IMR-90 (cell line): Measurements from ENCODE around the gene C16orf96. TPM values are rescaled to one million over a fixed set of nuclear protein-coding genes. Genes with fewer than 3 reads are reported as not detected.

Experiments used
- ATAC-seq: fragments of 200-7000 bp; cut with Tn5 transposase; 2 replicates; pipeline ENCODE4 v1.9.1; 2020; ENCODE audit warnings: low read depth, mild to moderate bottlenecking, moderate library complexity
- BruUV-seq: library from RNA; stranded (reverse); fragments of 400-500 nt; replicated peaks from 2 replicates; lab custom pipeline; 2021; lab: Mats Ljungman, UMichigan
- CTCF ChIA-PET: fragments of 300-600 bp; formaldehyde crosslinking; extraction: SDS; loops from one replicate; lab custom pipeline; 2021; ENCODE audit warnings: antibody characterized with exemption; lab: Yijun Ruan, JAX
- POLR2A ChIA-PET: fragments of 300-600 bp; sonication (Branson Sonifier 250); formaldehyde crosslinking; loops from one replicate; lab custom pipeline; 2022; ENCODE audit warnings: antibody characterized with exemption; ENCODE audit not compliant: unreplicated experiment; lab: Charles Lee
- DNase-seq: peaks from one replicate; pipeline ENCODE4 v3.0.0; 2013
- H2AFZ ChIP-seq: replicated peaks from 2 replicates; pipeline ENCODE3; 2013; ENCODE audit warnings: low read length, mild to moderate bottlenecking; ENCODE audit not compliant: poor library complexity
- H2AK5ac ChIP-seq: 2 replicates; pipeline ENCODE4 v1.6.1; 2013; ENCODE audit warnings: low read depth, low read length, inconsistent platforms
- H2AK9ac ChIP-seq: replicated peaks from 2 replicates; pipeline ENCODE3; 2013; ENCODE audit warnings: mild to moderate bottlenecking, low read depth, low read length, moderate library complexity; ENCODE audit not compliant: poor library complexity
- H2BK120ac ChIP-seq: 2 replicates; pipeline ENCODE4 v1.6.1; 2013; ENCODE audit warnings: low read depth, low read length, inconsistent platforms
- H2BK15ac ChIP-seq: 3 replicates; pipeline ENCODE4 v1.6.1; 2013; ENCODE audit warnings: low read depth, low read length, inconsistent platforms
- H2BK20ac ChIP-seq: 2 replicates; pipeline ENCODE4 v1.6.1; 2013; ENCODE audit warnings: low read depth, mild to moderate bottlenecking, inconsistent platforms, low read length, moderate library complexity
- H2BK5ac ChIP-seq: 2 replicates; pipeline ENCODE4 v1.6.1; 2013; ENCODE audit warnings: mild to moderate bottlenecking, low read depth, low read length, inconsistent platforms; ENCODE audit not compliant: poor library complexity, severe bottlenecking
- H3K14ac ChIP-seq: replicated peaks from 2 replicates; pipeline ENCODE4 v1.6.1; 2013; ENCODE audit warnings: low read depth, low read length, inconsistent platforms
- H3K18ac ChIP-seq: 2 replicates; pipeline ENCODE4 v1.6.1; 2013; ENCODE audit warnings: low read depth, low read length, control low read depth
- H3K23ac ChIP-seq: 2 replicates; pipeline ENCODE4 v1.6.1; 2013; ENCODE audit warnings: low read depth, low read length, inconsistent platforms
- H3K27ac ChIP-seq: 2 replicates; pipeline ENCODE4 v1.5.1; 2013; ENCODE audit warnings: mild to moderate bottlenecking, control low read depth, low read length; ENCODE audit not compliant: insufficient read depth
- H3K27me3 ChIP-seq: 2 replicates; pipeline ENCODE4 v1.6.1; 2013; ENCODE audit warnings: low read length; ENCODE audit not compliant: control insufficient read depth, insufficient read depth
- H3K36me3 ChIP-seq: 2 replicates; pipeline ENCODE4 v1.6.1; 2013; ENCODE audit warnings: low read length, mixed read lengths; ENCODE audit not compliant: control insufficient read depth, insufficient read depth
- H3K4ac ChIP-seq: 2 replicates; pipeline ENCODE4 v1.6.1; 2013; ENCODE audit warnings: low read depth, low read length, inconsistent platforms
- H3K4me1 ChIP-seq: 2 replicates; pipeline ENCODE4 v1.6.1; 2013; ENCODE audit warnings: low read length, mixed read lengths; ENCODE audit not compliant: control insufficient read depth, insufficient read depth
- H3K4me2 ChIP-seq: 2 replicates; pipeline ENCODE4 v1.6.1; 2013; ENCODE audit warnings: low read depth, mild to moderate bottlenecking, control low read depth, low read length, moderate library complexity
- H3K4me3 ChIP-seq: 2 replicates; pipeline ENCODE4 v1.5.1; 2013; ENCODE audit warnings: low read depth, mild to moderate bottlenecking, control low read depth, low read length, moderate library complexity; ENCODE audit not compliant: insufficient read depth
- H3K56ac ChIP-seq: 2 replicates; pipeline ENCODE4 v1.6.1; 2013; ENCODE audit warnings: low read length, inconsistent platforms; ENCODE audit not compliant: insufficient read depth; ENCODE audit errors: extremely low read depth
- H3K79me1 ChIP-seq, 2 experiments: 2 replicates each; pipeline ENCODE4 v1.6.1; 2013; ENCODE audit warnings: low read length in 2 of 2, inconsistent platforms in 1 of 2, low read depth in 1 of 2
- H3K9ac ChIP-seq: 2 replicates; pipeline ENCODE4 v1.6.1; 2013; ENCODE audit warnings: low read depth, low read length, control low read depth
- H3K9me1 ChIP-seq: 2 replicates; pipeline ENCODE4 v1.6.1; 2013; ENCODE audit warnings: low read length, inconsistent platforms; ENCODE audit not compliant: insufficient read depth
- H3K9me3 ChIP-seq: 2 replicates; pipeline ENCODE4 v1.6.1; 2013; ENCODE audit warnings: low read length; ENCODE audit not compliant: control insufficient read depth, insufficient read depth
- H4K20me1 ChIP-seq: 2 replicates; pipeline ENCODE4 v1.6.1; 2013; ENCODE audit warnings: low read length, inconsistent platforms; ENCODE audit not compliant: insufficient read depth
- H4K5ac ChIP-seq: 2 replicates; pipeline ENCODE4 v1.6.1; 2013; ENCODE audit warnings: mild to moderate bottlenecking, low read depth, low read length, control low read depth
- H4K8ac ChIP-seq, 2 experiments: 2 replicates each; pipeline ENCODE4 v1.6.1; 2013; ENCODE audit warnings: low read depth in 2 of 2, low read length in 2 of 2, control low read depth in 1 of 2, inconsistent platforms in 1 of 2
- H4K91ac ChIP-seq: 2 replicates; pipeline ENCODE4 v1.6.1; 2013; ENCODE audit warnings: low read depth, low read length, inconsistent platforms; ENCODE audit not compliant: insufficient read depth
- CTCF ChIP-seq: conservative IDR thresholded peaks from 2 replicates; pipeline ENCODE4 v1.5.1; 2012; ENCODE audit warnings: mild to moderate bottlenecking, low read depth, low read length, improper control_type of control experiment
- RFX5 ChIP-seq: IDR thresholded peaks from 2 replicates; pipeline ENCODE4 v1.8.0; 2012; ENCODE audit warnings: low read depth, mild to moderate bottlenecking, low read length, moderate library complexity
- USF2 ChIP-seq: fragments of 150-350 bp; IDR thresholded peaks from 2 replicates; pipeline ENCODE4 v1.6.1; 2017; ENCODE audit warnings: mild to moderate bottlenecking, antibody characterized with exemption, low read length, low read depth
- WGBS, 2 experiments: methylation state at CpG; one replicate each; pipeline versions ENCODE4 v1.1.5 to v1.1.7; 2013; ENCODE audit warnings: missing lambda C conversion rate in 2 of 2; ENCODE audit not compliant: insufficient read length in 1 of 2; ENCODE audit errors: extremely low coverage in 2 of 2; 5-methylcytosine and 5-hydroxymethylcytosine counted together
- dilution Hi-C: fragments of 300-500 bp; cut with HindIII; formaldehyde crosslinking; loops from one replicate; pipeline ENCODE4 v1.14.3; 2018; ENCODE audit warnings: low sequenced_read_pairs; ENCODE audit not compliant: unreplicated experiment
- in situ Hi-C: fragments of 300-500 bp; cut with MboI; formaldehyde crosslinking; loops from 3 replicates; pipeline ENCODE4 v1.14.3; 2019; ENCODE audit warnings: low sequenced_read_pairs, inconsistent platforms, mixed read lengths
- intact Hi-C: fragments of 100-400 bp; cut with micrococcal nuclease; formaldehyde crosslinking; loops from 2 replicates; pipeline ENCODE4 v1.10.0; 2022
- polyA plus RNA-seq, 3 experiments: library from polyadenylated mRNA; depleted of rRNA; stranded (reverse); fragments of >200 nt; gene quantifications; 2 replicates each; pipeline ENCODE4 v1.2.3, GENCODE V29; 2012; ENCODE audit warnings: low replicate concordance in 1 of 3
- total RNA-seq: library from RNA; depleted of rRNA; stranded (reverse); fragments of >200 nt; gene quantifications from 2 replicates; pipeline ENCODE4 v1.2.3, GENCODE V29; 2012

Gene C16orf96
- total and polyA plus RNA-seq, 2 of the 4 experiments (the other 2 are of a cell fraction) = not detected

DNA sequence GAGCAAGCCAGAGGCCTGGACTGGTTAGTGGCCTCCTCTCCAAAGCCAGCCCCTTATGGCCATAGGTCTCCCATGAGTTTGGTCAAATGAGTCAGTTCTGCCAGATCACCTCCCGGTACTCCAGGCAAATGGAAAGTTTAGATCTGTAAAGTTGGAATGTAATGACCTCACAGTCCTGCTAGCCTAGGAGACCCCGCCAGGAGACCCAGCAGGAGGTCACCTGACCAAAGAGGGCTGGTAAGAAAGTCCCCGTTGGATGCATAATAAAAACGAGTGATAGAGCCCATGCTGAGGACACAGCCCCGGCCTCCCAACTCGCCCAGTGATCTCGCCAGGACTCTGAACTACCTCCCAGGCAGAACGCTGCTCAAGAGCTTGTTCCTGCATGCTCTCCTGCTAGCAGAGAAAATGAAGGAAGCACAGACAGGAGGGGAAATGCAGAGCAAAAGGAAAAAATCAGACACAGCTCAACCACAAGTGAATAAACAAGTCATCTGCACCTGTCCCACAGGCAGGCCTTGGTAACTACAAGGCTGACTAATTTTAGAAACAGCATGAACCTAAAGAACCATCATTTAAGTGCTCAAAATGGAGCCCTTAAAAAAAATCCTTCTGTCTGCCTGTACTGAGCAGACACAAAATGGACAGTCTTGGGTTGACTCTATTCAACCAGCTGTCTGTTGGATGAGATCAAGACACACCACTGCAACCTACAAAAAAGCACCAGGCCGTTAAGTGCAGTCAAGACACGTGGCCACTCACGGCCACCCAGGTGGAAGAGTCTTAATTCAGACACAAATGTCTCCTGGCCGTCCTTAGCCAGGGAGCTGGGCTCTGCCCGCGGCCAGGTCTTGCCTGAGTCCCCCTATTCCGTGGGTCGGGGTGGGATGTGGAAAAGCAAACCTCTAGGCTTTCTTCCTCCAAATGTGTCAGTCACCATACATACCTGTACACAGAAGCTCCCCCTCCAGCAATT is 26.8 kb upstream of the C16orf96 start:
- no peak overlapping the region for H3K27ac ChIP-seq
- peaks cover 29% of the 10 kb centered on the region for H3K9me1 ChIP-seq
- peak overlapping the region; percentile 1; the same call in 1 of the 2 replicates for H2AK5ac ChIP-seq
- no peak overlapping the region for H4K91ac ChIP-seq
- H2BK20ac ChIP-seq = no peak overlapping the region
- no peak overlapping the region for H3K9ac ChIP-seq
- DNase-seq (peak; percentile 82), ATAC-seq (peak; percentile 82)
- H2BK120ac ChIP-seq = no peak overlapping the region
- no peak overlapping the region for H3K4me3 ChIP-seq
- H3K56ac ChIP-seq = no peak overlapping the region
- no peak overlapping the region for H3K4ac ChIP-seq
- no peaks in the 10 kb centered on the region; the same call in 1 of the 2 replicates for H3K36me3 ChIP-seq
- no peak overlapping the region for H4K5ac ChIP-seq
- H3K14ac ChIP-seq = peak overlapping the region; percentile 32
- no peak overlapping the region for H2BK5ac ChIP-seq
- intact Hi-C loops (no loop called here), dilution Hi-C loops (no loop called here), in situ Hi-C loops (no loop called here)
- H2BK15ac ChIP-seq = no peak overlapping the region
- peaks cover 10% of the 10 kb centered on the region for H3K4me1 ChIP-seq
- H2AK9ac ChIP-seq = no peak overlapping the region
- peaks cover 0 to 61% of the 10 kb centered on the region in 2 experiments; a peak in 3 of 4 replicates for H3K79me1 ChIP-seq
- 80% methylated on average over 4 of the region's 16 CpGs; no CpG with 5 or more reads in 1 of the 2 experiments for whole genome bisulfite sequencing, 2 experiments
- ChIA-PET CTCF (no interaction called here), POLR2A (no interaction called here)
- peak overlapping the region; percentile 60 for H2AFZ ChIP-seq
- BruUV-seq = no TSS peak
- no peak overlapping the region for H3K23ac ChIP-seq
- 0 out of 2 replicates have a peak overlapping the region, but pooled peaks have one; percentile 2 for H3K4me2 ChIP-seq
- no peak overlapping the region for H4K8ac ChIP-seq
- no peaks in the 10 kb centered on the region for H3K27me3 ChIP-seq
- no peak overlapping the region for H3K18ac ChIP-seq
- no peaks in the 10 kb centered on the region for H3K9me3 ChIP-seq
- H4K20me1 ChIP-seq = peaks cover 18% of the 10 kb centered on the region
- TF ChIP-seq CTCF (no peak), USF2 (peak; percentile 68), RFX5 (no peak)
